Measurements from ENCODE around the gene FFAR1.

Gene FFAR1, protein sequence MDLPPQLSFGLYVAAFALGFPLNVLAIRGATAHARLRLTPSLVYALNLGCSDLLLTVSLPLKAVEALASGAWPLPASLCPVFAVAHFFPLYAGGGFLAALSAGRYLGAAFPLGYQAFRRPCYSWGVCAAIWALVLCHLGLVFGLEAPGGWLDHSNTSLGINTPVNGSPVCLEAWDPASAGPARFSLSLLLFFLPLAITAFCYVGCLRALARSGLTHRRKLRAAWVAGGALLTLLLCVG (N-terminal part only)

DNA sequence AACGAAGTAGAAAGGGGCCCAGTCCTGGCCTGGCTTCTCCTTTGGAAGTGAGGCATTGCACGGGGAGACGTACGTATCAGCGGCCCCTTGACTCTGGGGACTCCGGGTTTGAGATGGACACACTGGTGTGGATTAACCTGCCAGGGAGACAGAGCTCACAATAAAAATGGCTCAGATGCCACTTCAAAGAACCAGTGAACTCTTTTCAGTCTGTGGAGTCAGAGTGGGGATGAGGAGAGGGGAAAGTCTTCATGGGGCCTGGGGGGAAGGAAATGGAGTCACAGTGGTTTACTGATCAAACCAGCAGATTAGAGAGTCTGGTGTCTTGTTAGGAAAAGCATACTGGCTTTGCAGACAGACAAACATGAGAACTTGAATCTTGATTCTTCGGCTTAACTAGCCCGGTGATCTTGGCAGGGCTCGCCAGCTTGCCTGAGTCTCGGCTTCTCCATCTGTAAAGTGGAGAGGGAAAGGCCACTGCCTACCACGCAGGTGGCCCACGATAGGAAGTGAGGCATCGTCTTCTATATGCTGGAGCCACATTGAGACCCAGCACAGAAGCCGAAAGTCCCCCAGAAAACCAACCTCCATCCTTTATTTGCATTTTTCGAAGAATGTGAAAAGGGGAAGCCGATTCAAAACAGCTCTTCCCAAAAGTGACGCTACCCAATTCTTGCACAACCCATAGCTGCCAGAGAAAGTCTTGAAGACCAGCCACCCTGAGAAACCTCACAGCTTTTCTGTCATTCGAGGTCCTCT, at the start of gene FFAR1:
Gene FFAR1 (plus strand): TSS at position 732 of the 759 bp plus-strand sequence. CDS start 3,650 bp downstream, outside the sequence.
- peak; percentile 39 to 67 (median 57) for DNase-seq (ENCODE audit: low read depth in 2 of 3, low spot score in 1 of 3)

DNA sequence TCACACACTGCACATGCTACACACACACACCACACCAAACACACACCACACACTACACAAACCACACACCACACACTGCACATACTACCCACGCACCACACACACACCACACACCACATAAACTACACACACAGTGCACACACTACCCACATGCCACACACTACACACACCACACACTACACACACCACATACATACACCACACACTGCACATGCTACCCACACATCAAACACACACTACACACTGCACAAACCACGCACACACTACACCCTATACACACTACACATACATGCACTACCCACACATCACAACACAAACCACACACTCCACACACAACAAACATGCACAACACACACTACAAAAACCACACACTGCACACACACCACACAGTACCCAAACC, 49.8 kb upstream of the FFAR1 start:
- DNase-seq (ENCODE audit: low read depth in 2 of 3, low spot score in 1 of 3): no peak

DNA sequence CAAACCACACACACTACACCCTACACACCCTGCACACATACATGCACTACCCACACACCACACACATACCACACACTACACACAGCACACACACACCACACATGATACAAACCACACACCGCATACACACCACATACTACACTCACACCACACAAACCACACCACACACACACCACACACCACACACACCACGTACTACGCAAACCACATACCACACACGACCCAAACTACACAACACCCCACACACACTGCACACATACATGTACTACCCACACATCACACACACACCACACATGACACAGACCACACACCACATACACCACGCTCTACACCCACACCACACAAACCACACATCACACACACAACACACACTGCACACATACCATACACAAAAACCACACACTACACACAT, 49.1 kb upstream of the FFAR1 start:
- no peak for DNase-seq (ENCODE audit: low read depth in 2 of 3, low spot score in 1 of 3)

DNA sequence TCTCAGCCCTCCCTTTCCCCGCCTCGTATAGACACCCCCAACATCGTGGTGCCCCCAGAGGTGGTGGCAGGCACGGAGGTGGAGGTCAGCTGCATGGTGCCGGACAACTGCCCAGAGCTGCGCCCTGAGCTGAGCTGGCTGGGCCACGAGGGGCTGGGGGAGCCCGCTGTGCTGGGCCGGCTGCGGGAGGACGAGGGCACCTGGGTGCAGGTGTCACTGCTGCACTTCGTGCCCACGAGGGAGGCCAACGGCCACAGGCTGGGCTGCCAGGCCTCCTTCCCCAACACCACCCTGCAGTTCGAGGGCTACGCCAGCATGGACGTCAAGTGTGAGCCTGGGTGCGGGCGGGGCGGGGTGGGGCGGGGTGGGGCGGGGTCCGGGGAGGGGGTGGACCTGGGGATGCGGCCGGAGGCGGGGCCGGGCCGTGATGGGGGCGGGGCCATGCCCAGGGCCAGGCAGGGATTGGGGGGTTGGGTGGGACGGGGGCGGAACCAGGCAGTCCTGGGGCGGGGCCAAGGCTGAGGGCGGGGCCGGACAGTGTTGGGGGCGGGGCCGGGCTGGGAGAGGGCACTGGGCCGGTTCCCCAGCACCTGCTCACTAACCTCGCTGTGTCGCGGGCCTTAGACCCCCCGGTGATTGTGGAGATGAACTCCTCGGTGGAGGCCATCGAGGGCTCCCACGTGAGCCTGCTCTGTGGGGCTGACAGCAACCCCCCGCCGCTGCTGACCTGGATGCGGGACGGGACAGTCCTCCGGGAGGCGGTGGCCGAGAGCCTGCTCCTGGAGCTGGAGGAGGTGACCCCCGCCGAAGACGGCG, 48.0 kb upstream of the FFAR1 start:
- no peak for DNase-seq (ENCODE audit: low read depth in 2 of 3, low spot score in 1 of 3)

DNA sequence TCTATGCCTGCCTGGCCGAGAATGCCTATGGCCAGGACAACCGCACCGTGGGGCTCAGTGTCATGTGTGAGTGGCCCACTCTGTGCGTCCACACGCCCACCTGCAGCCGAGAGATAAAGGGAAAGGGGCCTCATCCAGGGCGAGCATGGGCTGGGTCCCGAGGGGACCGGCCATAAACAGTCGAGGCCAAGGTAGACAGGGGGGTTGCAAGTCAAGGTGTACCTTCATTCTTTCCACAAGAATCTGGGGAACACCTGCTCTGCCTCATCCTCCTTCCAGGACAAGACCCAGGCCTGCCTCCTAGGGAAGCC, 47.4 kb upstream of the FFAR1 start:
- no peak for DNase-seq (ENCODE audit: low read depth in 2 of 3, low spot score in 1 of 3)

DNA sequence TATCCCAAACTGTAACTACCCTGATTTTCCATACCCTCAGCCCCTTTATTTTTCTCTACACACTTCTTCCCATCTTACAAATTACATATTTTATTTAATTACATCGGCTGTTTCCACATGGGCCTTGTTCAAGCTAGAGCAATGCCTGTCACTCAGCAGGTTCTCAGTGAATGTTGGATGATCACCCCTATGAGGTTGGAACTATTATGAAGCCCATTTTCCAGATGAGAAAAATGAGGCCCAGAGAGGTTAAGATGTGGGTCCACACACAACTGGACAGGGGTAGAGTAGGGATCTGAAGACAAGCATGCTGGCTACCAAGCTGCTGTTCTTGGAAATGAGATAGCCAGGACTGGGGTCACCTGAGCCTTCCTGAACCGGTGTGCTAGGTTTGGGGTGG, 45.7 kb upstream of the FFAR1 start:
- no peak for DNase-seq (ENCODE audit: low read depth in 2 of 3, low spot score in 1 of 3)

DNA sequence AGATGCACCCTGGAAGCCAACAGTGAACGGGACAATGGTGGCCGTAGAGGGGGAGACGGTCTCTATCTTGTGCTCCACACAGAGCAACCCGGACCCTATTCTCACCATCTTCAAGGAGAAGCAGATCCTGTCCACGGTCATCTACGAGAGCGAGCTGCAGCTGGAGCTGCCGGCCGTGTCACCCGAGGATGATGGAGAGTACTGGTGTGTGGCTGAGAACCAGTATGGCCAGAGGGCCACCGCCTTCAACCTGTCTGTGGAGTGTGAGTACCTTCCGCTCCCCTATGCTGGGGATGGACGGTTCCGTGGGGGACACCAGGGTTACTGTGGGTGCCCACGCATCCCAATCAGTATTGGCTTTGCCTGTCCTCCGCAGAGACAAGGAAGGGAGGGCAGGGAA, 45.3 kb upstream of the FFAR1 start:
- DNase-seq (ENCODE audit: low read depth in 2 of 3, low spot score in 1 of 3): no peak

DNA sequence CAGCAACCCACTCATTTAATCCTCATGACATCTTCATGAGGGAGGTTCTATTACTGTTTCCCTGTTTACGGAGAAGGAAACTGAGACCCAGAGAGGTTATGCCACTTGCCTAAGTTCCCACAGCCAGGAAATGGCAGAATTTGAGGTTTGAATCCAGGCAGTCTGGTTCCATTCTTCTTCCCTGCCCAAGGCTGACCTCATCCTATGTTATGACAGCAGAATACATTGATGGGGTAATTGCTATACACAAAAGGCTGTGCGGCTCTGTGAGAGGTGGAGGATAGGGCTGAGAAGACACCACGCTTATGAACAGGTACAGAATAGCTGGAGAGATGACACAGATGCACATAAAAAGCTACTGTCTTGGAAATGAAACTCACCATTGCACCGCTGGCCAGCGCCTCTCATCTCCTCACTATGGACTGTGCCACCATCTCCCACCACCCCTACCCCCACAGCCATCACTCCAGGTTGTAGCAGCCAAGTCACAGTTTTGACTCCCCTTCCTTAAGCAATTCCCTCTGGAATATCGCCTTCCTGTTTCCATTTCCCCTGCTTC, 44.3 kb upstream of the FFAR1 start:
- DNase-seq (ENCODE audit: low read depth in 2 of 3, low spot score in 1 of 3): no peak

DNA sequence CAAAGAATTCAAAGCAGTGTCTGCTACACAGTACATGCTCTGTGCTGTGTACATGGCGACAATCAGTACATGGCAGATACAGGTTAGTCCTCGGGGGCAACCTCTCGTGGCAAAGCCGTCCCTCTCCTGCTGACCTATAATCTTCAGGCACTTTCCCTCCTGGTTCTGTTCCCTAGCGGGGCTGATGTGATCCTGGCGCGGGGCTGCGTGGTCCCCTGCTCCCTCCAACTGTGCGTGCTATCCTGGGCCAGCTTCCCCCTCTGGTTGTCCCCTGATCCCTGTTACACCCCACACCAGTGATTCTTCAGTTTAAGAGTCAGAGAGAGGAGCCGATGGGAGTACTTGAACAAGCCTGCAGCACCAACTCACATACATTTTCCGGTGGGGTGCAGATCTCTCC, 43.7 kb upstream of the FFAR1 start:
- DNase-seq (ENCODE audit: low read depth in 2 of 3, low spot score in 1 of 3): no peak

DNA sequence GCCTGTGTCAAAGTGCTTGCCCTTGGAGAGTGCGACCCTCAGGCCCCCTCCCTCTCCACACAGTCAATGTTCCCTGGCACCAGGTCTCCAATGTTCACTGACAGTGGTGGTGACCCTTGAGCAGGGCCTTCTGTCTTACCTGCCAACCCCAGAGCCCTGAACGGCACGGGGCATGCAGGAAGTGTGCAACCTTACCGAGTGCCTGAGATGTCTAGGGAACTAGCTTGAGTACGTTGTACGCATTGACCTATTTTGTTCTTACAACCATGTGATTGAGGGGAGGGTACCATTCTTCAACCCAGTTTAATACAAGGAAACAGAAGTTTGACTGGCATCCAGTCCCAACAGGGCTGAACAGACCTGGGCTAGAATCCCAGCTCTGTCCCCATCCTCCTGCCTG, 42.5 kb upstream of the FFAR1 start:
- no peak for DNase-seq (ENCODE audit: low read depth in 2 of 3, low spot score in 1 of 3)

DNA sequence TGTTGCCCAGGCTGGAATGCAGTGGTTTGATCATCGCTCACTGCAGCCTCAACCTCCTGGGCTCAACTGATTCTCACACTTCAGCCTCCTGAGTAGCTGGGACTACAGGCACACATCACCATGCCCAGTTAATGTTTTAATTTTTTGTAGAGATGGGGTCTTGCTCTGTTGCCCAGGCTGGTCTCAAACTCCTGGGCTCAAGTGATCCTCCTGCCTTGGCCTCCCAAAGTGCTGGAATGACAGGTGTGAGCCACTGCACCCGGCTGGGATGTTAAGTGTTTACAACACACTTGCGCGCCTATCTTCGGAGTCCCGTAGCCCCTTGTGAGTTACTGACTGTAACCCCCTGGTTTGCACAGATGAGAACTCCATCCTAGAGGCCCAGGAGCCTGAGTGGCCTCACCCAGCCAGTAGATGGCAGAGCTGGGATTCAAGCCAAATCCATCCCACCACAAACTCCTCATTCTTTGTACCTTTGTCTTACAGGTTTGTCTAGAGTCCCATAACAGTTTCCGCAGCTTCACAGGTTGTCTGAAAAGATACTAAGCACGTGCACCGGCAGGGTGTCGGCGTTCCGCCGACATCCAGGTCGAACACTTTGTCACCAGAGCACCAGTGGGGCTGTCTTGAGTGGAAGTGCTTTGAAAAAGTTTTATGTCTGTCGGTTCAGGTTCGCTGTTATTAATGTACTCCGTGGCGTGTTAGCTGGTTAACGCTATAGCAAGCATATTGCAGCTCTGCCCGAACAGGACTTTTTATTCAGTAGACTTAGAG, 41.0 kb upstream of the FFAR1 start:
- DNase-seq (ENCODE audit: low read depth in 2 of 3, low spot score in 1 of 3): no peak

DNA sequence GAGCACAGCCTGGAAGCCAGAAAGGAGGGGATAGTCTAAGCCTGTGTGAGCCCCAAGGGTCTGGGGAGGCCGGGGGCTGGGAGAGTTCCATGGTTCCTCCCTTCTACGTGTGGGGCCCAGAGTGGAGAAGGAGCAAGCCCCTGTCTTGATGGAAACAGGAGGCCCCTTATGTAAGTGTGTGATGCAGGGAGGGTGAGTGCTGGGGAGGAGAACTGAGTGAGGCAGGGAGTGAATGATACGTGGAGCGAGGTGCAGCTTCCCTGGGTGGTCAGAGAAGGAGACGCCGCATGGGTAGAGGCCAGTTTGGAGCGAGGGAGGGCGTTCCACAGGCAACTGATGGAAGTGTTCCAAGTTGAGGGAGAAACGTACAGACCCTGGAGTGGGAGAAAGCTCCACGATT, 39.8 kb upstream of the FFAR1 start:
- DNase-seq (ENCODE audit: low read depth in 2 of 3, low spot score in 1 of 3): no peak

DNA sequence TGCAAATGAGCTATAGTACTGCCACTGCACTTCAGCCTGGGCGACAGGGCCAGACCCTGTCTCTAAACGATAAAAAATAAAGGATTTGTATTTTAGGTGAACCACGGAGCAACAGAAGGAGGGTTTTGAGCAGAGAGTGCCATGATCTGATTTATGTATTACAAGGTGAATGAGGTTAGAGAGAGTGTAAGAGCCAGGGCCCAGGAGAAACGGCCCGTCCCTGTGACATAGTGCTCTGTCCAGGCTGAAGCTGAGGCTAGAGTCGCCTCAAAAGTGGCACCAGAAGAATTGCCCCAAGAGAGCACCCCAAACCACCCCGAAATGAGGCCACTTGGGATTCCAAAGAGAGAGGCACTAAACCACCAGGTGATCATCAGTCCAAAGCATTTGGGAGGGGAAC, 38.8 kb upstream of the FFAR1 start:
- no peak for DNase-seq (ENCODE audit: low read depth in 2 of 3, low spot score in 1 of 3)

DNA sequence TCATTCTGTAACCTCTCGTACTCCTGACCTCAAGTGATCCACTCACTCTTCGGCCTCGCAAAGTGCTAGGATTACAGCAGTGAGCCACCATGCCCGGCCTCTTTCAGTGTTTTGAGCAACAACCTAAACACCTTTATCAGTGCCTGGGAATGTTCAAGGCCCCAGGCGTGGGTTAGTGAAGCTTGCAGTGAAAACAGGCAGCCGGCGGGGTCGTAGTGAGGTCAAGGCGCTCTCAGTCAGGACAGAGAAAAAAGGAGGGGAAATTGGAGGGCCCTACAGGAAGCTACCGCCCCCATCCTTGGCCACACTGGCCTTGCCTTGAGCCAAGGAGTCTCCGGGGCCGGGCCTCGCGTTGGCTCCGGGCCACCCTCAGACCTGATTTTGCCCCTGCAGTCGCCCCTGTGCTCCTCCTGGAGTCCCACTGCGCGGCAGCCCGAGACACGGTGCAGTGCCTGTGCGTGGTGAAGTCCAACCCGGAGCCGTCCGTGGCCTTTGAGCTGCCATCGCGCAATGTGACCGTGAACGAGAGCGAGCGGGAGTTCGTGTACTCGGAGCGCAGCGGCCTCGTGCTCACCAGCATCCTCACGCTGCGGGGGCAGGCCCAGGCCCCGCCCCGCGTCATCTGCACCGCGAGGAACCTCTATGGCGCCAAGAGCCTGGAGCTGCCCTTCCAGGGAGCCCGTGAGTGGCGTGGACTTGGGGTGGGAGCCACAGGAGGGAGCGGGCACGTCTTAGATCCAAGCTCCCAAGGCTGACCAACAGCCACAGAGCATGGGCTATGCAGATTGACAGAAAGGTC, 38.0 kb upstream of the FFAR1 start:
- no peak for DNase-seq (ENCODE audit: low read depth in 2 of 3, low spot score in 1 of 3)

DNA sequence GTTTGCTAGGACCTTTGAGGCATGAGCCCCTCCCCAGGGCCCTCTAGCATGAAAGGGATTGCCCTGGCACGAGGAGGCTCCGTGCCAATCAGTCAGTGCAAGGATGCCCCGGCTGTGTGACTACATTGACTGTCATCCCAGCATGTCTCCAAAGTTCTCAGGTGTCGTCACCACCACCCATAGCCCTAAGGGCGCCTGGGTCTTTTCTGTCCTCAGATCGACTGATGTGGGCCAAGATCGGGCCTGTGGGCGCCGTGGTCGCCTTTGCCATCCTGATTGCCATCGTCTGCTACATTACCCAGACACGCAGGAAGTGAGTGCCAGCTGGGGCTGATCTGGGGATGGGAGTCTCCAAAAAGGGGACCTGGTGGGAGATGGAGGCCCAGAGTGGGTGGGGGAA, 37.4 kb upstream of the FFAR1 start:
- DNase-seq (ENCODE audit: low read depth in 2 of 3, low spot score in 1 of 3): no peak

DNA sequence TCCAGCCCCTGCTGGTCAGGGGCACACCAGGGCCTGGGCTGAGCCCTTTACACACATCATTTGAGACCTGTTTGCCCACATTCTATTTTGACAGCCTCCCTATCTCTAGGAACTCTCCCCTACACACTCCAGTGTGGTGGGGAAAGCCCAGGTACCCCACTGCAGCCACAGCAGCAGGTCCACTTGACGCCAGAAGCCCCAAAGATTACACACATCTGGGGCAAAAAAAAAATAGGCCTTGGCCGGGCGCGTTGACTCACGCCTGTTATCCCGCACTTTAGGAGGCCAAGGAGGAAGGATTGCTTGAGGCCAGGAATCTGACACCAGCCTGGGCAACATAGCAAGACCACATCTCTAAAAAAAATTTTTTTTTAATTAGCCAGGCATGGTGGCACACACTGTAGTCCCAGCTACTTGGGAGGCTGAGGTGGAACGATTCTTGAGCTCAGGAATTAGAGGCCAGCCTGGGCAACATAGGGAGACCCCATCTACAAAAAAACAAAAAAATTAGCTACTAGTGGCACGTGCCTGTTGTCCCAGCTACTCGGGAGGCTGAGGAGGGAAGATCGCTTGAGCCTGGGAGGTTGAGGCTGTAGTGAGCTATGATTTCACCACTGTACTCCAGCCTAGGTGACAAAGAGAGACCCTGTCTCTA, 36.8 kb upstream of the FFAR1 start:
- DNase-seq (ENCODE audit: low read depth in 2 of 3, low spot score in 1 of 3): no peak

DNA sequence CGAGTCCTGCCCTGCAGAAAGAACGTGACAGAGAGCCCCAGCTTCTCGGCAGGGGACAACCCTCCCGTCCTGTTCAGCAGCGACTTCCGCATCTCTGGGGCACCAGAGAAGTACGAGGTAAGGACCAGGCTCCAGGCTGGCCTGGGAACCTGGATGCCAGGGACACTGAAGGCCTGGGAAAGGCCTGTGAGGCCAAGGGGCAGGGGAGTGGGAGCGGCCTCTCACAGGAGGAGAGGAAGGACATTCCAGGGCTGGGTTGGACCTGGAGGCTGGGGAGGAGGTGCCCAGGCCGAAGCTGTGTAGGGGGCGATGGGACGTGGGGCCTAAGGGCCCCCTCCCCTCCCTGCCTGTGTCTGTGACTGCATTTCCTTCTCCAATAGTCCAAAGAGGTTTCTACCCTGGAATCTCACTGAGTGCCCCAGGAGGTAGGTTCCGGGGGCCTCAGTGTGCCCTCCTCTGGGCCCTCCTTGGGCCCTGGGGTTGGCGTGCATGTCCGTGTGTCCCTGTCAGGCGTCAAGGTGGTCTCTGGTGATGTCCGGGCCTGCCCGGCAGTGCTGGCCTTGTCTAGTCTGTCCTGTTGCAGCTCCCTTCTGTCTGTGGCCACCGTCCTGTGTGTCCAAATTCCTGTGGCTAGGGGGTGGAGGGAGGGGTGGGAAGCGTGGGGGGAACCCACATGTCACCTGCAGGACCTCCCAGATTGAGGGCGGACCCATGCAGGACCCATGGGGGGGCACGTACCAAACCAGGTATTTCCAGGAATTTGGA, 35.6 kb upstream of the FFAR1 start:
- no peak for DNase-seq (ENCODE audit: low read depth in 2 of 3, low spot score in 1 of 3)

DNA sequence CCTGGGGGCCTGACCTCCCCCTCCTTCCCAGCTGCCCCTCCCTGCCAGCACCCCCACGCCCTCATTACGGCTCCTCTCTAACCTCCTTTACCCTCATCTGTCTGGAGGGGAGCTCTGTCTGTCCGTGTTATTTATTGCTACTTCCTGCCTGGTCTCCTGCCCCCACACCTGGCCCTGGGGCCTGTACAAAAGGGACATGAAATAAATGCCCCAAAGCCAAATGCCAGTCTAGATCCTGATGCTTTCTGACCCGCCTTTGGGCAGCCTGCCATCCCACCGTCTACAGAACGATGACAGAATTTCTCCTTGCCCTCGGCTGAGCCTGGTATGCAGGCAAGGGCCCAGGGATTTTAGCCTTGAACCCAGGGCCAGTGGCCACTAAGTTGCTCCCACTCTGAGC, 34.1 kb upstream of the FFAR1 start:
- DNase-seq (ENCODE audit: low read depth in 2 of 3, low spot score in 1 of 3): no peak

DNA sequence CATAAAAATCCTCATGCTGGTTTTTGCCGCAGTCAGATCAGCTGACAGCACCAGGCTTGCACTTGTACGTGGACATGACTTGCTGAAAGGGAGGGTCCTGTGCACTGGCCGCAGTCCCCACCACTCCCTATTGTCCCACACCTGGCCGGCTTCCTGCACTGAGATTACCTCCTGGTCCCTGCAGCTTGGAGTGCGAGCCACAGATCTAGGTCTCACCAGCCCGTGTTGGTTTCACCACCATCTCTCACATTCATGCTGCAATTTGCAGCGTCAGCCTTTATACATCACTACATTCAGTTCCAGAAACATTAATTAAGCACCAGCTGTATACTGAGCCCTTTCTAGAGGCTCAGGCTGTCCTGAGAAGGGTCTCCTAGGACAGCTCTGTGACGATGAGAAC, 33.7 kb upstream of the FFAR1 start:
- DNase-seq (ENCODE audit: low read depth in 2 of 3, low spot score in 1 of 3): no peak

All from stimulated activated CD4-positive, alpha-beta T cell treated with anti-CD3 and anti-CD28 coated beads, Interleukin-12 subunit alpha, Interleukin-12 subunit beta, amount 100 ng/mL, for 48 hours (primary cell).